CD4-positive, CD25-positive, alpha-beta regulatory T cell (primary cell): Measurements from ENCODE around the gene HOGA1. TPM values are rescaled to one million over a fixed set of nuclear protein-coding genes. Genes with fewer than 3 reads are reported as not detected.
A peak's percentile ranks its signal among the peaks of the same experiment; 100 is the strongest.

Experiments
- ATAC-seq, 2 donors: fragments of 150-1000 bp; cut with Tn5 transposase; one replicate each; pipeline ENCODE4 v1.10.0; 2021; ENCODE audit warnings: low read depth in 2 of 2, moderate number of reproducible peaks in 2 of 2, moderate library complexity in 1 of 2
- DNase-seq, 3 donors: peaks; one replicate each; pipeline versions ENCODE4 v3.0.0 to v3.0.0-alpha.2; 2012 to 2022; ENCODE audit warnings: mixed read lengths in 1 of 3
- H3K27ac ChIP-seq: one replicate; pipeline ENCODE4 v1.7.0; 2013; ENCODE audit warnings: mild to moderate bottlenecking, low read length; ENCODE audit not compliant: insufficient read depth, poor library complexity, severe bottlenecking
- H3K27me3 ChIP-seq: one replicate; pipeline ENCODE4 v1.7.0; 2013; ENCODE audit warnings: low read length; ENCODE audit not compliant: control insufficient read depth, insufficient read depth
- H3K36me3 ChIP-seq: one replicate; pipeline ENCODE4 v1.7.0; 2013; ENCODE audit warnings: mild to moderate bottlenecking, low read length, moderate library complexity; ENCODE audit not compliant: control insufficient read depth, insufficient read depth
- H3K4me1 ChIP-seq: 2 replicates; pipeline ENCODE4 v1.7.0; 2013; ENCODE audit warnings: mild to moderate bottlenecking, low read length; ENCODE audit not compliant: insufficient read depth, control insufficient read depth, poor library complexity, severe bottlenecking
- H3K4me3 ChIP-seq: one replicate; pipeline ENCODE4 v1.7.0; 2013; ENCODE audit warnings: low read depth, mild to moderate bottlenecking, low read length, moderate library complexity
- H3K9me3 ChIP-seq, 2 experiments: 1 replicate in 1 of 2; 2 replicates in 1 of 2; pipeline ENCODE4 v1.7.0; 2013; ENCODE audit warnings: low read length in 2 of 2, mild to moderate bottlenecking in 1 of 2, moderate library complexity in 1 of 2; ENCODE audit not compliant: control insufficient read depth in 2 of 2
- H3K27ac Mint-ChIP-seq, 3 donors: one replicate each; pipeline ENCODE4 v1.8.0; 2020 to 2022; ENCODE audit warnings: mild to moderate bottlenecking in 3 of 3, mixed read lengths in 3 of 3, moderate library complexity in 2 of 3
- H3K27me3 Mint-ChIP-seq: one replicate; pipeline ENCODE4 v1.8.0; 2022; ENCODE audit warnings: mild to moderate bottlenecking, mixed read lengths
- H3K36me3 Mint-ChIP-seq: one replicate; pipeline ENCODE4 v1.8.0; 2020; ENCODE audit warnings: mixed read lengths
- H3K4me1 Mint-ChIP-seq, 4 donors: one replicate each; pipeline ENCODE4 v1.8.0; 2020 to 2022; ENCODE audit warnings: mixed read lengths in 4 of 4, mild to moderate bottlenecking in 1 of 4
- H3K4me3 Mint-ChIP-seq, 4 donors: one replicate each; pipeline ENCODE4 v1.8.0; 2020 to 2022; ENCODE audit warnings: mild to moderate bottlenecking in 4 of 4, mixed read lengths in 4 of 4, moderate library complexity in 3 of 4
- H3K9me3 Mint-ChIP-seq, 7 donors: one replicate each; pipeline ENCODE4 v1.8.0; 2020 to 2022; ENCODE audit warnings: mixed read lengths in 7 of 7, mild to moderate bottlenecking in 3 of 7, moderate library complexity in 2 of 7
- polyA plus RNA-seq, 4 donors: library from polyadenylated mRNA; unstranded; fragments of 300-500 nt; fragmentation: Illumina TruSeq; gene quantifications; one replicate each; pipeline ENCODE4 v1.2.3, GENCODE V29; 2021
- total RNA-seq: library from RNA; stranded (reverse); gene quantifications from one replicate; pipeline ENCODE4 v1.2.3, GENCODE V29; 2022

HOGA1 gene
- not detected for total RNA-seq
- polyA plus RNA-seq, result not detected

GRCh38 chr10:97584060-97584797 lies at the start of gene HOGA1:
TSS of gene HOGA1 (plus strand) at chr10:97584389. CDS start at chr10:97584704, 315 bp downstream.
- no peaks in the 10 kb centered on the region for H3K4me1 Mint-ChIP-seq
- H3K4me3 ChIP-seq, result no peak within 1 kb of the TSS
- H3K27me3 Mint-ChIP-seq, result no peaks in the 10 kb centered on the region
- DNase-seq (no peak), ATAC-seq (no peak)
- H3K27me3 ChIP-seq, result no peaks in the 10 kb centered on the region
- no peak within 1 kb of the TSS for H3K27ac ChIP-seq
- no peak within 1 kb of the TSS for H3K27ac Mint-ChIP-seq
- H3K36me3 ChIP-seq, result no peaks in the 10 kb centered on the region
- no peaks in the 10 kb centered on the region for H3K9me3 Mint-ChIP-seq
- no peaks in the 10 kb centered on the region for H3K9me3 ChIP-seq
- no peak within 1 kb of the TSS for H3K4me3 Mint-ChIP-seq
- no peaks in the 10 kb centered on the region for H3K4me1 ChIP-seq
- H3K36me3 Mint-ChIP-seq, result no peaks in the 10 kb centered on the region

- no peaks in the 10 kb centered on the region for H3K9me3 Mint-ChIP-seq
- H3K4me1 ChIP-seq, result no peaks in the 10 kb centered on the region
- H3K27ac ChIP-seq, result no peak overlapping the region
- H3K36me3 Mint-ChIP-seq, result no peaks in the 10 kb centered on the region
- peak in 1 of 3 donors; percentile 38 for DNase-seq
- no peaks in the 10 kb centered on the region for H3K9me3 ChIP-seq
- peak in 1 of 2 donors; percentile 31 for ATAC-seq
- no peak overlapping the region for H3K4me3 Mint-ChIP-seq
- H3K27ac Mint-ChIP-seq, result no peak overlapping the region
- H3K4me1 Mint-ChIP-seq, result no peaks in the 10 kb centered on the region
- no peaks in the 10 kb centered on the region for H3K27me3 ChIP-seq
- H3K27me3 Mint-ChIP-seq, result peaks cover 4% of the 10 kb centered on the region
- no peaks in the 10 kb centered on the region for H3K36me3 ChIP-seq
- H3K4me3 ChIP-seq, result no peak overlapping the region
These were observed 49.3 kb upstream of the HOGA1 start for GRCh38 chr10:97534746-97535367.

GRCh38 chr10:97537186-97537869 lies 46.9 kb upstream of the HOGA1 start:
- Mint-ChIP-seq H3K27ac (no peak overlapping the region), H3K9me3 (no peaks in the 10 kb centered on the region), H3K4me3 (no peak overlapping the region), H3K36me3 (no peaks in the 10 kb centered on the region), H3K27me3 (peaks cover 4% of the 10 kb centered on the region), H3K4me1 (no peaks in the 10 kb centered on the region)
- Histone ChIP-seq H3K4me1 (no peaks in the 10 kb centered on the region), H3K36me3 (no peaks in the 10 kb centered on the region), H3K27me3 (no peaks in the 10 kb centered on the region), H3K9me3 (no peaks in the 10 kb centered on the region), H3K4me3 (no peak overlapping the region), H3K27ac (no peak overlapping the region)
- ATAC-seq, result no peak
- no peak for DNase-seq

GRCh38 chr10:97538411-97538810 lies 45.8 kb upstream of the HOGA1 start:
- H3K27me3 Mint-ChIP-seq, result peaks cover 4% of the 10 kb centered on the region
- Histone ChIP-seq H3K4me1 (no peaks in the 10 kb centered on the region), H3K27ac (no peak overlapping the region), H3K9me3 (no peaks in the 10 kb centered on the region), H3K36me3 (no peaks in the 10 kb centered on the region), H3K27me3 (no peaks in the 10 kb centered on the region), H3K4me3 (no peak overlapping the region)
- no peak for DNase-seq
- no peaks in the 10 kb centered on the region for H3K9me3 Mint-ChIP-seq
- peaks cover 0 to 3% (median 0%) of the 10 kb centered on the region in 4 donors for H3K4me1 Mint-ChIP-seq
- no peaks in the 10 kb centered on the region for H3K36me3 Mint-ChIP-seq
- H3K27ac Mint-ChIP-seq, result no peak overlapping the region
- ATAC-seq, result no peak
- no peak overlapping the region for H3K4me3 Mint-ChIP-seq

- DNase-seq, result no peak
- Mint-ChIP-seq H3K27me3 (peaks cover 4% of the 10 kb centered on the region), H3K4me3 (no peak overlapping the region), H3K4me1 (peaks cover 0 to 3% (median 0%) of the 10 kb centered on the region in 4 donors), H3K36me3 (no peaks in the 10 kb centered on the region), H3K9me3 (no peaks in the 10 kb centered on the region), H3K27ac (no peak overlapping the region)
- H3K27me3 ChIP-seq, result no peaks in the 10 kb centered on the region
- no peaks in the 10 kb centered on the region for H3K36me3 ChIP-seq
- ATAC-seq, result no peak
- H3K4me1 ChIP-seq, result no peaks in the 10 kb centered on the region
- H3K4me3 ChIP-seq, result no peak overlapping the region
- no peak overlapping the region for H3K27ac ChIP-seq
- no peaks in the 10 kb centered on the region for H3K9me3 ChIP-seq
These were observed 45.4 kb upstream of the HOGA1 start for GRCh38 chr10:97538839-97539238.

- Mint-ChIP-seq H3K9me3 (no peaks in the 10 kb centered on the region), H3K4me1 (peaks cover 0 to 3% (median 0%) of the 10 kb centered on the region in 4 donors), H3K36me3 (no peaks in the 10 kb centered on the region), H3K27ac (peak overlapping the region in 1 of 3 donors; percentile 56), H3K4me3 (no peak overlapping the region), H3K27me3 (peaks cover 4% of the 10 kb centered on the region)
- Histone ChIP-seq H3K27ac (no peak overlapping the region), H3K27me3 (no peaks in the 10 kb centered on the region), H3K4me1 (no peaks in the 10 kb centered on the region), H3K36me3 (no peaks in the 10 kb centered on the region), H3K4me3 (no peak overlapping the region), H3K9me3 (no peaks in the 10 kb centered on the region)
- DNase-seq, result no peak
- ATAC-seq, result no peak
These were observed 44.5 kb upstream of the HOGA1 start for GRCh38 chr10:97539523-97540200.

GRCh38 chr10:97540669-97541500 lies 43.3 kb upstream of the HOGA1 start:
- Histone ChIP-seq H3K4me3 (no peak overlapping the region), H3K9me3 (no peaks in the 10 kb centered on the region), H3K36me3 (no peaks in the 10 kb centered on the region), H3K4me1 (no peaks in the 10 kb centered on the region), H3K27me3 (no peaks in the 10 kb centered on the region), H3K27ac (no peak overlapping the region)
- Mint-ChIP-seq H3K9me3 (no peaks in the 10 kb centered on the region), H3K4me3 (no peak overlapping the region), H3K27ac (no peak overlapping the region), H3K27me3 (no peaks in the 10 kb centered on the region), H3K36me3 (no peaks in the 10 kb centered on the region), H3K4me1 (peaks cover 0 to 3% (median 0%) of the 10 kb centered on the region in 4 donors)
- no peak for DNase-seq
- ATAC-seq, result no peak
